GM12878 (cell line): ENCODE measurements around the gene PRKCB. TPM values are rescaled to one million over a fixed set of nuclear protein-coding genes. Genes with fewer than 3 reads are reported as not detected.
"Not testable (repeated sequence)": the region's sequence is repeated elsewhere in the genome, so short reads cannot be mapped to it uniquely, and the experiment has no call there.

Experiments
- ATAC-seq: fragments of 200-7000 bp; cut with Tn5 transposase; 3 replicates; pipeline ENCODE4 v1.9.1; 2020; ENCODE audit warnings: mild to moderate bottlenecking, moderate library complexity
- BruUV-seq: library from RNA; stranded (reverse); fragments of 400-500 nt; replicated peaks from 2 replicates; lab custom pipeline; 2021; lab: Mats Ljungman, UMichigan
- CTCF ChIA-PET: fragments of 300-600 bp; sonication (Branson Sonifier 250); formaldehyde crosslinking; extraction: SDS; loops from one replicate; lab custom pipeline; 2021; ENCODE audit warnings: inconsistent platforms; lab: Yijun Ruan, JAX
- POLR2A ChIA-PET: fragments of 350-600 bp; formaldehyde crosslinking; extraction: SDS; loops from one replicate; lab custom pipeline; 2021; ENCODE audit warnings: inconsistent platforms; lab: Charles Lee
- RAD21 ChIA-PET: fragments of 300-600 bp; sonication (Branson Sonifier 250); formaldehyde crosslinking; loops from one replicate; lab custom pipeline; 2023; ENCODE audit warnings: antibody characterized with exemption; ENCODE audit not compliant: unreplicated experiment; lab: Charles Lee
- SMC1A ChIA-PET: fragments of 300-600 bp; sonication (Branson Sonifier 250); formaldehyde crosslinking; loops from one replicate; lab custom pipeline; 2023; ENCODE audit not compliant: unreplicated experiment, uncharacterized antibody; lab: Charles Lee
- DNase-seq: peaks from one replicate; pipeline ENCODE4 v3.0.0-alpha.2; 2011; ENCODE audit warnings: low read depth, low spot score
- FAIRE-seq: peaks from 3 replicates; lab custom pipeline; 2011; peaks lifted over from hg19 to GRCh38; lab: Jason Lieb, UNC
- H2AFZ ChIP-seq: 2 replicates; pipeline ENCODE4 v1.6.0; 2011; ENCODE audit warnings: low read depth, low read length, control low read depth; ENCODE audit not compliant: control insufficient read depth
- H3K27ac ChIP-seq: 2 replicates; pipeline ENCODE4 v1.5.1; 2011; ENCODE audit warnings: control low read depth; ENCODE audit not compliant: control insufficient read depth, insufficient read depth
- H3K27me3 ChIP-seq, 2 experiments: replicated peaks in 1 of 2; 2 replicates each; pipeline versions ENCODE4 v1.6.0 to v1.6.1; 2011; ENCODE audit warnings: low read length in 1 of 2; ENCODE audit not compliant: control insufficient read depth in 2 of 2, insufficient read depth in 2 of 2
- H3K36me3 ChIP-seq, 2 experiments: 2 replicates each; pipeline ENCODE4 v1.5.1; 2011; ENCODE audit warnings: low read length in 1 of 2; ENCODE audit not compliant: control insufficient read depth in 2 of 2, insufficient read depth in 2 of 2
- H3K4me1 ChIP-seq: 2 replicates; pipeline ENCODE4 v1.6.1; 2011; ENCODE audit warnings: mild to moderate bottlenecking, low read length, moderate library complexity, mixed read lengths; ENCODE audit not compliant: control insufficient read depth, insufficient read depth
- H3K4me2 ChIP-seq: 2 replicates; pipeline ENCODE4 v1.6.0; 2011; ENCODE audit warnings: control low read depth; ENCODE audit not compliant: control insufficient read depth, insufficient read depth
- H3K4me3 ChIP-seq: fragments of 200-600 bp; sonication (generic); 2 replicates; pipeline ENCODE4 v1.5.1; 2016
- H3K79me2 ChIP-seq: 2 replicates; pipeline ENCODE4 v1.6.0; 2011; ENCODE audit warnings: low read length; ENCODE audit not compliant: control insufficient read depth, insufficient read depth
- H3K9ac ChIP-seq: 2 replicates; pipeline ENCODE4 v1.8.0; 2011; ENCODE audit warnings: low read length, control low read depth, mixed read lengths; ENCODE audit not compliant: control insufficient read depth, insufficient read depth
- H3K9me3 ChIP-seq: replicated peaks from 3 replicates; pipeline ENCODE4 v1.5.1; 2011; ENCODE audit warnings: mild to moderate bottlenecking, low read length; ENCODE audit not compliant: control insufficient read depth, insufficient read depth
- H4K20me1 ChIP-seq: 2 replicates; pipeline ENCODE4 v1.6.0; 2011; ENCODE audit not compliant: control insufficient read depth, insufficient read depth
- BMI1 ChIP-seq: fragments of 450-650 bp; IDR thresholded peaks from 2 replicates; pipeline ENCODE4 v1.6.1; 2016; ENCODE audit warnings: mild to moderate bottlenecking, moderate library complexity, borderline replicate concordance
- HDGF ChIP-seq: fragments of 450-650 bp; IDR thresholded peaks from 2 replicates; pipeline ENCODE4 v1.6.1; 2016; ENCODE audit warnings: antibody characterized with exemption
- KDM1A ChIP-seq: fragments of 200-600 bp; sonication (generic); IDR thresholded peaks from 2 replicates; pipeline ENCODE4 v1.6.1; 2016; ENCODE audit warnings: borderline replicate concordance
- SIX5 ChIP-seq: IDR thresholded peaks from 2 replicates; pipeline ENCODE4 v1.6.1; 2011; ENCODE audit warnings: mild to moderate bottlenecking, low read depth, low read length, moderate library complexity; ENCODE audit not compliant: severe bottlenecking
- ZZZ3 ChIP-seq: IDR thresholded peaks from 2 replicates; pipeline ENCODE4 v1.6.1; 2011; ENCODE audit warnings: low read depth; ENCODE audit not compliant: control insufficient read depth, insufficient read length
- WGBS: methylation state at CpG from one replicate; pipeline ENCODE4 v1.1.6; 2016; ENCODE audit warnings: low lambda C conversion rate; ENCODE audit not compliant: insufficient replicate concordance, insufficient coverage; ENCODE audit errors: missing lambda C conversion rate; 5-methylcytosine and 5-hydroxymethylcytosine counted together
- in situ Hi-C: fragments of 300-500 bp; cut with MboI; formaldehyde crosslinking; loops from 9 replicates; pipeline ENCODE4 v1.14.3; 2018; ENCODE audit warnings: mixed read lengths
- intact Hi-C: fragments of 100-400 bp; cut with micrococcal nuclease; formaldehyde crosslinking; loops from one replicate; pipeline ENCODE4 v1.14.2; 2022; ENCODE audit not compliant: unreplicated experiment
- polyA plus RNA-seq, 11 experiments: library from polyadenylated mRNA; depleted of rRNA in 4 of 11; unstranded in 6 of 11; stranded (reverse) in 5 of 11; fragments of >200 nt; fragmentation: Nextera tagmentation in 4 of 11; fragmentation: Illumina TruSeq in 1 of 11; extraction: Ambion mirVana in 4 of 11; extraction: Trizol in 1 of 11; gene quantifications; 1 replicate in 1 of 11; 2 replicates in 10 of 11; pipeline versions ENCODE4 v1.2.1 to v1.2.3, GENCODE V29; 2011 to 2016; ENCODE audit warnings: inconsistent platforms in 2 of 11, missing spikeins in 2 of 11, low read depth in 1 of 11
- total RNA-seq, 4 experiments: library from RNA; depleted of rRNA in 3 of 4; stranded (reverse); fragments of >200 nt in 3 of 4; fragmentation: Illumina TruSeq in 1 of 4; extraction: Trizol in 1 of 4; gene quantifications; 2 replicates each; pipeline versions ENCODE4 v1.2.1 to v1.2.3, GENCODE V29; 2013 to 2021

PRKCB gene
- total and polyA plus RNA-seq, 10 of the 15 experiments (the other 5 are each of a cell fraction or from before 2014, with no cell fraction given): 21.4 to 158 (median 97.3) TPM

DNA sequence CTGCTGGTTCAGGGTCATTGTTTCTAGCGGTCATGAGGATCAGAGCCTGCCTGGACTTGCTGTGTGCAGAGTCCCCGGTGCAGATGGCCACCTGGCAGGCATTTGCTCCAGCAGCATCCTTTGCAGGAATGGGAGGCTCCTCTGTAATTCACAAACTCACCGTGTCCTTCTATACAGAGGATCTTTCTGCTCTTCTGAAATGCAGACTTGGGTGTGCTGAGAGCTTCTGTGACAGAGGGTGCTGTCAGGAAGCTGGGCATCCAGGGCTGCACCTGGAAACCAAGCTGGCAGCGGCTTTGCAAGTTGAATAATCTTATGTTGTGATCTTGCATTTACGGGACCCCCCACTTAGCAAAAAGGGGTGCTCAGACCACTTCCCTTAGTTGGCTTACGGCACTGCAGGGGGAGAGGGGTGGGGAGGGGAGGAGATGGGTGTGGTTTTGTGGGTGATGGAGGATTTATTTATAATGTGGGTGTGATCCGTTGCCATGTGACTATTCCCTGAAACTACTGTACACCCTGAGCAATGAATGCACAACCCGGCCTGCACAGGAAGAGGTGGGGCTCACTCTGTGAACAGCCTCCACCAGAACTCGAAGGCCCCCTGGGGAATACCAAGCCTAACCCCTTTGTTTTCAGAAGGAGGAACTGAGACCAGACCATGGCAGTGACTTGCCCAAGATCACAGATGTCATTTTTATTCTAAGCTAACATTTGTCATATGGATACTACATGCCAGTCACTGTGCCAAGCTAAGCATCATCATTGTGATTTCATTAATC is 178.3 kb downstream of the PRKCB start (continued):
- TF ChIP-seq SIX5 (no peak), ZZZ3 (no peak), BMI1 (peak; percentile 40; the same call in 1 of the 2 replicates), KDM1A (no peak)

DNA sequence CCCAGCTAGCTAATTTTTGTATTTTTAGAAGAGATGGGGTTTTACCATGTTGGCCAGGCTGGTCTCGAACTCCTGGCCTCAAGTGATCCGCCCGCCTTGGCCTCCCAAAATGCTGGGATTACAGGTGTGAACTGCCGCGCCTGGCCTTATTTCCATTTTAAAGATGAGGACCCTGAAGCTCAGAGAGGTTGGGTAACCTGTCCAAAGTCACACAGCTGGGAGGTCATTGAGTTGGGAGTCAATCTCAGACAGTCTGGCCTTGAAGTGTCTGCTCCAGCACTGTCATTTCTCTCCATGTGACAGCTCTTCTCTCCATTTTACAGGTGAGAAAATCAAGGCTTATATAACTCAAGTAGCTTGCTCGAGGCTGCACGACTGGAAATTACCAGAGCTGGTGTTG is 179.2 kb downstream of the PRKCB start:
- not testable (repeated sequence) for H4K20me1 ChIP-seq, H3K9me3 ChIP-seq, H2AFZ ChIP-seq, H3K27me3 ChIP-seq
- CTCF ChIA-PET: interaction anchor here (0.6 to 11.9 kb wide), 17 partner anchors 22 to 373 kb away, joined by 3 to 425 read pairs (median 4); no protein-coding TSS in a partner anchor
- peaks cover 60% of the 10 kb centered on the region for H3K4me1 ChIP-seq
- RAD21 ChIA-PET: interaction anchor here (0.9 to 2.6 kb wide), 12 partner anchors 9 to 214 kb away, joined by 3 to 24 read pairs (median 6); no protein-coding TSS in a partner anchor
- TF ChIP-seq HDGF: 0 out of 2 replicates have a peak, but pooled peaks have one; percentile 40
- TF ChIP-seq, all 136 proteins: peak for 1; not testable (repeated sequence) for 135
- not testable (repeated sequence) for H3K79me2 ChIP-seq, H3K4me2 ChIP-seq, H3K9ac ChIP-seq, FAIRE-seq, DNase-seq, BruUV-seq, ATAC-seq, H3K4me3 ChIP-seq
- POLR2A ChIA-PET: interaction anchor here (0.6 to 3.4 kb wide), 10 partner anchors 13 to 211 kb away, joined by 3 to 10 read pairs (median 4); no protein-coding TSS in a partner anchor
- WGBS: 68% methylated on average over 7 of the region's 7 CpGs
- intact Hi-C loops: loop anchor here (1.0 to 5.0 kb wide), 5 partner anchors 98 to 212 kb away; no protein-coding TSS in a partner anchor
- SMC1A ChIA-PET: interaction anchor here (0.9 to 16.5 kb wide), 23 partner anchors 9 to 238 kb away, joined by 3 to 237 read pairs (median 4); no protein-coding TSS in a partner anchor
- in situ Hi-C loops: loop anchor here (5.0 kb wide), 1 partner anchor 213 kb away; no protein-coding TSS in a partner anchor
- Histone ChIP-seq H3K36me3 (peaks cover 3 to 14% of the 10 kb centered on the region in 2 experiments; a peak in 3 of 4 replicates), H3K27ac (peak overlapping the region; percentile 60)
